HG02943 (cell line): ENCODE data around the gene VEPH1.

Experiments used
- ATAC-seq: cut with Tn5 transposase; IDR thresholded peaks from one replicate; pipeline ENCODE4 v1.9.1; 2021; ENCODE audit warnings: mild to moderate bottlenecking, low read depth, moderate library complexity; ENCODE audit not compliant: unreplicated experiment

The VEPH1 gene

GRCh38 chr3:157438194-157438730 lies 65.0 kb downstream of the VEPH1 start:
- no peak for ATAC-seq

GRCh38 chr3:157436583-157437291 lies 66.5 kb downstream of the VEPH1 start, which contains the start of gene PTX3:
PTX3 (plus strand) TSS chr3:157436850; CDS start chr3:157436934, 84 bp downstream.
- ATAC-seq: no peak

- ATAC-seq: no peak
These were observed 73.5 kb downstream of the VEPH1 start for GRCh38 chr3:157429708-157430107.

GRCh38 chr3:157428853-157429252 lies 74.4 kb downstream of the VEPH1 start:
- no peak for ATAC-seq

GRCh38 chr3:157427901-157428300 lies 75.3 kb downstream of the VEPH1 start:
- no peak for ATAC-seq

- no peak for ATAC-seq
These were observed 79.9 kb downstream of the VEPH1 start for GRCh38 chr3:157423337-157423736.

GRCh38 chr3:157420606-157421130 lies 82.5 kb downstream of the VEPH1 start:
- no peak for ATAC-seq

- ATAC-seq: no peak
These were observed 85.1 kb downstream of the VEPH1 start for GRCh38 chr3:157418104-157418503.

- ATAC-seq: no peak
These were observed 86.0 kb downstream of the VEPH1 start for GRCh38 chr3:157417247-157417646.

- ATAC-seq: no peak
These were observed 86.7 kb downstream of the VEPH1 start for GRCh38 chr3:157416347-157417087.

- ATAC-seq: no peak
These were observed 88.4 kb downstream of the VEPH1 start for GRCh38 chr3:157414861-157415260.

GRCh38 chr3:157412323-157412855 lies 90.8 kb downstream of the VEPH1 start:
- ATAC-seq: no peak

- no peak for ATAC-seq
These were observed 92.3 kb downstream of the VEPH1 start for GRCh38 chr3:157410945-157411344.

- ATAC-seq: no peak
These were observed 93.7 kb downstream of the VEPH1 start for GRCh38 chr3:157409516-157409915.

- no peak for ATAC-seq
These were observed 94.6 kb downstream of the VEPH1 start for GRCh38 chr3:157408499-157409149.

- ATAC-seq: no peak
These were observed 95.4 kb downstream of the VEPH1 start for GRCh38 chr3:157407769-157408168.

- ATAC-seq: no peak
These were observed 96.8 kb downstream of the VEPH1 start for GRCh38 chr3:157406394-157406793.

- no peak for ATAC-seq
These were observed 97.8 kb downstream of the VEPH1 start for GRCh38 chr3:157405457-157405856.

GRCh38 chr3:157404381-157404780 lies 98.8 kb downstream of the VEPH1 start:
- ATAC-seq: no peak

GRCh38 chr3:157398598-157398997 lies 104.6 kb downstream of the VEPH1 start:
- no peak for ATAC-seq

- ATAC-seq: no peak
These were observed 108.8 kb downstream of the VEPH1 start for GRCh38 chr3:157394411-157394810.
